ENCODE results near the gene CCDC112. TPM values are rescaled to one million over a fixed set of nuclear protein-coding genes. Genes with fewer than 3 reads are reported as not detected.
A peak's percentile ranks its signal among the peaks of the same experiment; 100 is the strongest.

CCDC112 gene
- total and polyA plus RNA-seq, 9 of the 15 experiments (the other 6 are each of a cell fraction or from before 2014, with no cell fraction given): 3.3 to 15.3 (median 7.4) TPM

- TF ChIP-seq KDM5B (IDR thresholded peaks at IDR 0.05; ENCODE audit: insufficient replicate concordance, low read depth, low read length) (peak; percentile 80), ZNF583 (CRISPR knock-in tag; IDR thresholded peaks at IDR 0.05) (no peak), ZBTB7A (IDR thresholded peaks at IDR 0.05; ENCODE audit: borderline replicate concordance, control insufficient read depth, low read depth, low read length) (no peak; the same call in 1 of the 2 replicates), PRMT5 (CRISPR knock-in tag; IDR thresholded peaks at IDR 0.05) (no peak), ZNF77 (CRISPR knock-in tag; IDR thresholded peaks at IDR 0.05) (no peak), ZNF668 (CRISPR knock-in tag; IDR thresholded peaks at IDR 0.05) (no peak), PHF20 (IDR thresholded peaks at IDR 0.05; ENCODE audit: partially characterized antibody) (peak; percentile 56), CHD7 (IDR thresholded peaks at IDR 0.05; ENCODE audit: low read depth, low read length) (no peak), NR0B1 (IDR thresholded peaks at IDR 0.05; ENCODE audit: partially characterized antibody) (no peak), IRF9 (tag; IDR thresholded peaks at IDR 0.05) (no peak), COPS2 (conservative IDR thresholded peaks at IDR 0.05) (no peak), FOXJ3 (CRISPR knock-in tag; IDR thresholded peaks at IDR 0.05) (no peak), ZNF146 (CRISPR knock-in tag; IDR thresholded peaks at IDR 0.05; ENCODE audit: unreplicated experiment) (no peak)
Observed at GRCh38 chr5:115296124-115297022, at the start of gene CCDC112 (continued).

Measured in K562 (cell line).